HG02571 (cell line): ENCODE results near the gene RAP1GAP2.
"Not testable (repeated sequence)": the region's sequence is repeated elsewhere in the genome, so short reads cannot be mapped to it uniquely, and the experiment has no call there.

Source experiments
- ATAC-seq: cut with Tn5 transposase; IDR thresholded peaks from one replicate; pipeline ENCODE4 v1.9.1; 2021; ENCODE audit warnings: mild to moderate bottlenecking, moderate library complexity; ENCODE audit not compliant: unreplicated experiment

RAP1GAP2 gene

DNA sequence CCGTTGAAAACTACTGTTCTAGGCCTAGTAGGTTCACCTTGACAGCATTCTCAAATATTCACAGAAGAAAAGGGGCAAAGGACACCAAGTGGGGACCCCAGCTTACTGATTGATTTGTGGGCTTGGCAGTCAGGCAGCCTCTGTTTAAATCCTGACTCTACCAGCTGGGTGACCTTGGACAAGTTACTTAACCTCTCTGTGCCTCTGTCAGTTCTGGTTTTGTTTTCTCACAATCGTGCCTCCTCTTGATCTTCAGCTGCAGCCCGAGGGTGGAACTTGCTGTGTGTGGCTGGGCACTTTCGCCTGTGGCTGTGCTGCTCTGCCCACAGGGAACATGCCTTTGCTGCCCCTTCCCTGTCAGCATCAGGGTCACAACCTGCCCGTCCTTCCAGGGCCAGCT lies 17.8 kb downstream of the RAP1GAP2 start:
- no peak for ATAC-seq

DNA sequence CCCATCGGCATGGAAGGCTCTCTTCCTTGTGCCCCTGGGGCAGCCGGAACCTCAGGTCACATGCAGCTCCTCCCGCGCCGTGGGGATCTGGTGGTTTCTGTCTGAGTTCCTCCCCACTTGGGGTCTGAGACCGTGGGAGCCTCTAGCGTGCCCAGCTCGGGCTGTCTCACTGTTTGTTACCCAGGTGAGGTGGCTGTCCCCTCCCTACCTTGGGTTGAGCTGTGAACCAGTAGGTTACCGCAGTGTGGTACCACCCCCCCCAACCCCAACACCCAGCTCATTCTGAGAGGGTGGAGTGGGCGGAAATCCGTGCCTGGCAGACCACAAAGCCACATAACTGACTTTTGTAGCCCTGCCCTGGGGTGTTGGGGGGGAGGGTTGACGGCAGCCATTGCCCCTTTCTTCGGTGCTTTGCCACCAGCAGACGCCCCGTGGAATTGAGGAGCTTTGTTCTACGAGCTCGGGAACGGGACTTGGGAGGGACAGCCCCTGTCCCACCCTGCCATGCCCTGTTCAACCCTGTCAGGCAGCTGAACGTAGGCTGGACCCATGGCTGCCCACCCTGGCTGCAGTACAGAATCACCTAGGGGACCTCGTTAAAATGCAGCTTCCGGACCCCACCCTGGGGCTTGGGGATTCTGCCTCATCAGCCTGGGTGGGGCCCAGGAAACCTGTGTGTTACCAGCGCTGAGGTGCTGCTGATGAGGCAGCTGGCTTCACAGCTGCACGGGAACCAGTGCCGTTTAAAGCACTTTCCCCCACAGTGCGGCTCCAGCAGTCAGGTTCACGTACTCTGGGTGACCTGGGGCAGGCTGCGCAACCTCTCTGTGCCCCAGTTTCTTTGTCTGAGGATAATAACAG lies 18.5 kb downstream of the RAP1GAP2 start:
- no peak for ATAC-seq

DNA sequence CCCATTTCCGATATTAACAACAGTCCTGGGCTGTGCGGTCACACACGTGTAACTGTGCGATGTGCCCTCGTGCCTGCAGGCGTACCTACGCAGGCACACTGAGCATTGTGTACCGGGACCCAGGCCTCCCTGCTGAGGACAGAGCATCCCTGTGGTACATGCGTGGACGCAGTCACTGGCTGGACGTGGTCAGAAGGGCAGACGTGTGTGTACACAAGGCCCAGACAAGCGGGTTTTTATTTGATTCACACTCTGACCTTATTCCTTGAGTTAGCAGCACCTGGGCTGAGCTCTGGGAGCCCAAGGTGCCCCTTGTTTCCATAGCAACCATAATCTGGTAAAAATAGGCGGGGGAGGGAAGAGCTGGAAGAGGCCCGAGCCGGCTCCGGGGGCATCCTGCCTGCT lies 19.5 kb downstream of the RAP1GAP2 start:
- no peak for ATAC-seq

DNA sequence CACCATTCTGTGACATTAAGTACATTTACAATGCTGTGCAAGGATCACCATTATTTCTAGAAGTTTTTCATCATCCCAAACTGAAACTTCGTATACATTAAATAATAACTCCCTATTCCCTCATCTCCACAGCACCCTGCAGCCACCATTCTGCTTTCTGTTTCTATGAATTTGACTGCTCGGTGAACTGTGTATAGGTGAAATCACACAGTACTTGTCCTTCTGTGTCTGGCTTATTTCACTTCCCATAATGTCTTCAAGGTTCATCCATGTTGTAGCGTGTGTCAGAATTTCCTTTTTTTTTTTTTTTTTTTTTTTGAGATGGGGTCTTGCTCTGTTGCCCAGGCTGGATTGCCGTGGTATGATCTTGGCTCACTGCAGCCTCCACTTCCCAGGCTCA lies 20.4 kb downstream of the RAP1GAP2 start:
- ATAC-seq: no peak

DNA sequence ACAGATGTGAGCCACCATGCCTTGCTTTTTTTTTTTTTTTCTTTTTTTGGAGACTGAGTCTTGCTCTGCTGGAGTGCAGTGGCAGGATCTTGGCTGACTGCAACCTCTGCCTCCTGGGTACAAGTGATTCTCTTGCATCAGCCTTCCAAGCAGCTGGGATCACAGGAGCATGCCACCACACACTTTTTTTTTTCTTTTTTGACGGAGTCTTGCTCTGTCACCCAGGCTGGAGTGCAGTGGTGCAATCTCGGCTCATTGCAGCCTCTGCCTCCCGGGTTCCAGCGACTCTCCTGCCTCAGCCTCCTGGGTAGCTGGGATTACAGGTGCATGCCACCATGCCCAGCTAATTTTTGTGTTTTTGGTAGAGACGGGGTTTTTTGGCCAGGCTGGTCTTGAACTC lies 23.1 kb downstream of the RAP1GAP2 start:
- ATAC-seq: not testable (repeated sequence)

DNA sequence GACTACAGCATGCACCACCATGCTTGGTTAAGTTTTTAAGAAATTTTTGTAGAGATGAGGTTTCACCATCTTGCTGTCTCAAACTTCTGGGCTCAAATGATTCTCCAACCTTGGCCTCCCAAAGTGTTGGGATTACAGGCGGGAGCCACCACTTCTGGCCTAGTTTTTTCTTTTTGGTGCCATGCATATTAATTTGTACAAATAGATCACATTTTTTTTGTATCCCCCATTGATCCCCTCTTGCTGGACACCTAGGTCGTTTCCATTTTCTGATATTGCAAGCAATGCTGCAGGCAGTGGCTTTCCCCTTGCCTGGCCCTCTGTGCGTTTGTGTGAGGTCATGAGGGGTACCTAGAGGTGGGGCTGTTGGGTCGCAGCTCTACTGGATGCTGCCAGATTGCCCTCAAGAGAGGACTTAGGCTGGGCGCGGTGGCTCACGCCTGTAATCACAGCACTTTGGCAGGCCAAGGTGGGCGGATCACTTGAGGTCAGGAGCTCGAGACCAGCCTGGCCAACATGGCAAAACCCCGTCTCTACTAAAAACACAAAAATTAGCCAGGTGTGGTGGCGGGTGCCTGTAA lies 23.8 kb downstream of the RAP1GAP2 start:
- ATAC-seq: no peak

DNA sequence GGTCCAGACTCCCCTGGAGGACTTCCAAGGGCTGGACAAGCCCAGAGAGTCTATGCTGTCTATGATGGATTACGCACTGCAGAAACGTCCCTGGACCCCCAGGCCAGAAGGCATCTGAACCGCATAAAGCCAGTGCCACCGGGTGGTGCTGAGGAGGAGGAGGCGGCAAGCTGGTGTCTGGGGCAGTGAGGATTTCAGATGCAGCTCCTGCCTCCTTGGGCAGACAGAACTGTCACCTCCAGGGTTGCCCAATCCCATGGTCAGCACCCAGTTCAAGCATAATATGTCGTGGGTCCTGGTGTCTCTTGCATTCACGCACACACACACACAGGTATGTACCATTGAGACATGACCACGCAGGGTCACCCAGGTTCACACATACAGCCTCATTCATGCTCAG lies 25.6 kb downstream of the RAP1GAP2 start:
- ATAC-seq: no peak

DNA sequence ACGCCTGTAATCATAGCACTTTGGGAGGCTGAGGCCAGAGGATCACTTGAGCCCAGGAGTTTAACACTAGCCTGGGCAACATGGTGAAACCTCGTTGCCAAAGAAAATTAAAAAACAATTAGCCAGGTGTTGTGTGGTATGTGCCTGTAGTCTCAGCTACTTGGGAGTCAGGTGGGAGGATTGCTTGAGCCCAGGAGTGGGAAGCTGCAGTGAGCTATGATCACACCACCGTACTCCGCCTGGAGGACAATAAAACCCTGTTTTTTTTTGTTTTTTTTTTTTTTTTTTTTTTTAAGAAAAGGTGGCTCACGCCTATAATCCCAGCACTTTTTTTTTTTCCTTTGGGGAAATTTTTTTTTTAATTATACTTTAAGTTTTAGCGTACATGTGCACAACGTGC lies 26.1 kb downstream of the RAP1GAP2 start:
- ATAC-seq: no peak

DNA sequence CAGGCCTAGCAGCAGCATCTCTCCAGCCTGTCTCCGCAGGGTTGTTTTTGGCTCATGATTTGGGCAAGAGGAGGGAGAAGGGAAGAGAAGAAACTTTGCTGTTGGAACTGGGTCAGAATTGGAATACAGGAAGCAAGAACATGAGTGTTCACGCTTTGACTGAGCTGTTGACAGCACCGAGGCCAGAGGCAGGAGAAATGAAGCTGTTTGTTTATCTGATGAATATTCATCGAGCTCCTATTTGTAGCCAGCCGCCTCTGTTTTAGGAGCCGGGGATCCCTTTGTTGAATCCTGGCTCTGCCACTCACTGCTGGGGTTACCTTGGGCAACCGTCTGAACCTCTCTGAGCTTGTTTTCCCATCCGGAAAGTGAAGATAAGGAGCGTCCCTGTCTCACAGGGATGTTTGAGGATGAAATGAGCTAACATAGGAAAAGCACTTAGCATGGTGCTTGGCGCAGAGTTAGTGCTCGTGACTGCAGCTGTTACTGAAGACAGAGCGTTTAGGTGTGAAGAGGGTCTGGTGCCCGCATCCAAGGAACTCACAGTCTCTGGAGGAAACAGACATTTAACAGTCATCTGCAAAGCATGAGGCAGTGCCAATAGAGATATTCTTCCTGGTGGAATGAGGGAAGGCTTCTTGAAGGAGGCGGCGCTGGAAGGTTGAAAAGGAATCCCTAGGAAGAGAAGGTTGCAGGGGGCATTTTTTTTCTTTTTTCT lies 29.2 kb downstream of the RAP1GAP2 start:
- no peak for ATAC-seq

DNA sequence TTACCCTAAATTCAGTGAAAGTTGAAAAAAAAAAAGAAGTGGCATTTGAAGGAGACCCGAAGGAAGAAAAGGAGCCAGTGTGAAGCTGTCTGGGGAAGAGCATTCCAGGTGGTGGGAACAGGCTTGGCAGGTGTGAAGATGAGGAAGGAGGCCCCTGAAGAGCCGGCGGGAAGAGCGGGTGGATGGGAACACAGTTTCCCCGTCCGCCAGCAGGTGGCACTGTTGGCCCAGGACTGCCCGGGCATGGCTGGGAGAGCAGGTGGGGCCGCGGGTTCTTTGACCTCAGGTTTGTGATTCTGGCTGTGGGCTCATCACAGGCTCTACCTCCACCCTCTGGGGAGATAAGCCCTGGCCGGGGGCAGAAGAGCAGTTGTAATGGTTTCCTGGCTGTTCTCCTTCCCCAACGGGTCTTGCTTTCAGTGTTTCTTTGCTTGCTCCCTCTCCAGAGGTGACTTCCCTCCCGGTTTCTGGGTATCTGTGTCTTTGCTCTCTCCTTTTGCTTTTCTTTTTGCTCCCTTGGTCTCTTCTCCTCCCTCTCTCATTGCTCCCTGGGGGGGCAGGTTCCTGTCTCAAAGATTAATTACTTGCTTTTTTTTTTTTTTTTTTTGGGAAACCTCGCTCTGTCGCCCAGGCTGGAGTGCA lies 32.3 kb downstream of the RAP1GAP2 start:
- no peak for ATAC-seq

DNA sequence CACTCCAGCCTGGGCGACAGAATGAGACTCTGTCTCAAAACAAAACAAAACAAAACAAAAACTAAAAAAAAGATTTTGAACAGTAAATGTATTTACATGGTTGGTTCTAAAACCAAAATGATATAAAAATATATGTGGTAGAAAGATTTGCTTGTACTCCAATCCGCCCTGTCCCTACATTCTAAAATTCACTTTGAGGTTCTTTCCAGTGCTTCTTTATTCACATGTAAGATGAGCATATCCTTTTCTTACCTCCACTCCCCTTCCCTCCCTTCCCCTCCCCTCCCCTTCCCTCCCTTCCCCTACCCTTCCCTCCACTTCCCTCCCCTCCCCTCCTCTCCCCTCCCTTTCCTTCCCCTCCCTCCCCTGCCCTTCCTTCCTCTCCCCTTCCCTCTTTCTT lies 34.4 kb downstream of the RAP1GAP2 start:
- ATAC-seq: no peak

DNA sequence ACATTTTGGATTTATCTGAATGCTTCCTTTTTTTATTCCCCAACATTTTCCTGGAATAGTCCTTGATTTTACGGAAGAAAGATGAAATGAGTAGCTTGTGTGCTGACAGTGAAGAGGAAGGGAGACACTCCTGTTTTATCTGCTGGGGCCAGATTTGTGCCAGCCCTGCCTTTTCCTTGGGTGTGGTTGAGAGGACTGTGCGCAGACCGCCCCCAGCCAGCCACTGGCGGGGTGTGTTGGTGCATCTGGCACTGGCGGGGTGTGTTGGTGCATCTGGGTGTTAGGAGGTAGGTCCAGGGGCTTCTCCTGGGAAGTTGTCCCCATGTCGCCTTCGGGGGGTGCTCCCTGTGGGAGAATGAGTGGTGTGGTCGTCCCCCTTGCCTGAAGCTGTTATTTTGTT lies 39.5 kb downstream of the RAP1GAP2 start:
- no peak for ATAC-seq

DNA sequence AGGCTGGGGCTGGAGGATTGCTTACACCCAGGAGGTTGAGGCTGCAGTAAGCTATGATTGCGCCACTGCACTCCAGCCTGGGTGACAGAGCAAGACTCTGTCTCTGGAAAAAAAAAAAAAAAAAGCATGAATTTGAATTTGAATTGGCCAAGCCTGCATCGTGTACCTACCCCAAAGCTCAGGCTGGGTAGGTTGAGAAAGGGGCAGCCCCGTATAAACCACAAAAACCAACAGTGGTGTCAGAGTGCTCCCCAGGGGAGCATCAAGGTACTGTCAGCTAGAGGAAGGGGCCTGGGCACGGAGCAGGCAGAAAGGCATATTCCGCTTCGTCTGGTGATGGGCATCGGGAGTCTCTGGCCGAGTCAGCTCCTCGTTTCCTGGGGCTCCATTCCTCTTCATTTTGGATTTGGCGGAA lies 40.9 kb downstream of the RAP1GAP2 start:
- no peak for ATAC-seq

DNA sequence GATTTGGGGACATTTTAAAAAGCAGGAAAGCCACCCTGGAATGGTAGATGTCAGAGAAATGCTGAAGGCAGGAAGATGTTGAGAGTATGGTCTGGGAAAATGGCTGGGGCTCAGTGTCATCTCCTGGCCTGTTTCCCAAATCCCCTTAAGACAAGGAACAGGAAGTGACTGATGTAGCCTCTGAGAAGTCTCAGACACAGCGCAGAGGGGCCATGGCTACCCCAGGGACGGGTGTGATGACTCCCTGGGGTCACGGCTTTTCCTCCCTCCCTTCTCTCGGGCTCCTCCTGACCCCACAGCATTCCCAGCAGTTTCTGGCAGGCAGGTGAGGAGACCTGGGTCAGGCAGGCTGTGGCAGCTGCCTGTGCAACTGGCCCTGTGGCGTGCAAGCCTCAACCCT lies 45.4 kb downstream of the RAP1GAP2 start:
- no peak for ATAC-seq

DNA sequence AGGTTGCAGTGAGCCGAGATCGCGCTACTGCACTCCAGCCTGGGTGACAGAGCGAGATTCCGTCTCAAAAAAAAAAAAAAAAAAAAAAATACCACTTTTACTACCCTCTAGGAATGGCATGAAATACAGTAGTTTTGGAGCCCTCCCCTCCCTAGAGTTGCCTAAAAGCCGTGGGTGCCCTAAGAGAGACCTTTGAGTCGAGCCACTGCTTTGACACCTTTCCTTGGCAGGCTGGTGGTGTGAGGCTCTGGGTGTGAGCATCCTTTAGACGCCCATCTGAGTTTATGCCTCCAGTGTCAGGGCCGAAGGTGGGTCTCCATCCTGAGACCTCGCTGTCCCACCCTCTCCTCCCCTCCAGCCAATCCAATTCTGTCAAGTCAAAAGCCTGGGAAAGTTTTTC lies 46.2 kb downstream of the RAP1GAP2 start:
- no peak for ATAC-seq

DNA sequence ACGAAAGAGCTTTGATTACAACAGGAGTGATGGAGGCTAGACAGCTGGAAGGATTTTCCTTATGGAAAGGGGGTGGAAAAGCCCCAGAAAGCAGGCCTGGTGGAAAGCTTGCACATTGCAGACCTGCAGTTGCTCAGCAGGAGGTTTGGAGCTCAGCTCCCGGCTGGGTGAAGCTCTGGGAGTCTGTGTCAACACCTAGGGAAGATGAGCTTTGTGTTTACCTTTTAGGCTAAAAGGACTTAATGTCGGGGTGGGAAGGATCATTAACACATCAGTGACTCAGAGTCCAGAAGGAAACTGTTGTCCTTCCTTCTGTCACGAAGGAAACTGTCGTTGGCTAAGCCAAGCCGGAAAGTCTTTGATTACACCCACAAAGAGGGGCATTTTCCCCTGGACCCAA lies 48.2 kb downstream of the RAP1GAP2 start:
- ATAC-seq: no peak

DNA sequence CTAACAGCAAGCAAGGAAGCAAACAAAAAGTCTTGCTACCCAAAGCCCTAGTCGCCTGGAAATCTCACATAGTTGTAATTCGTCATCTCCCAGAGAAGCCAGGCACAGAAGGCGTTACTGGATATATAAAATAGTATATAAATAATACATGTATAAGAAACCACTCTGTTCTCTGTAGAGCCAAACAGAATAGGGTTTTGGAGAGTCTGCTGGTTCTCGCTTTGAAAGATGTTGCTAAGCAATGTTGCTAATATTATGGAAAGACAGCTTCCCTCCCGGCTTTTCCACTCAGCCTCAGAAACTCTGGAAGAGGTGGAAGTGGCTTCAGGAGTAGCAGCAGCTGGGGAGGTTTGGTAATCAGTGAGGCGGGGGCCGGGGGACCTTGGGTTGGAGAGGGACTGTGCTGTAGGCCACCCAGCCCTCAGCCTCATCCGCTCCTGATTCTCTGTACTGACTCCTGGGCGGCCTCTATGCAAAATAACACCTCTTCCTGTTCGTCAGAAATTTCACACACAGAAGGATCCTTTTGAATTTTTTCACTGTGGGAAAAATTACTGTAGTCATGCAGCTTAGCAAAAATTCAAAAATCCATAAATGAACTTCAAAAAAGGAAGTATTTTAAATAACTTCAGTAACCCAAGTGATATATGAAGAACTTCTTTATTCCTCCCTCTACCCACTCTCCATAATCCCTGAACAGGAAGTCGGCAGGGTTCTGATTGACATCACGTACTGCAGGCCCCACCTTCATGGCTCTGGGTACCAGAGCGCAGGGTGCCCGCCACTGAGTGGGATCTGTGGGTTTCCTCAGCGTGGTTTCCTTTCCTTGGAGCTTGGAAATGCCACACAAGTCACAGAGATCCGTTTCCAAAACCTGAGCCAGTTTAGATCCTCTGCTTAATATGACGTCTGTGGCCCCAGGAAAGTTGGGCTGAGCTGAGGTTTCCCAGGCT lies 51.4 kb downstream of the RAP1GAP2 start:
- no peak for ATAC-seq

DNA sequence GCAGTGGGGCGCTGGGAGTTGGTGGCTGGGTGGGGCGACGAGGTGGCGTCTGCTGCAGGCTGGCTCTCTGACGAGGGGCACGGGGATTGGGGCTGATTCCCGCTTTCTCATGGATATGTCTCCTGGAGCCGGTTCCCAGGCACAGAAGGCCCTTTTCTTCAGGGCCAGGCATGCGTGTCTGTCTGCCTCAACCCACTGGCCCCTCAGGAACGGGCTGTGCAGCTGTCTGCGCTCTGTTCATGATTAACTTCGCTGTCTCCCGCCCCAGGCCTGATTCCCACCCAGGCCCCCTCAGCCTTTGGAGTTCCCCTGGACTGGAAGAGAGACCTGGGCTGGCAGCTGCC lies 53.1 kb downstream of the RAP1GAP2 start:
- ATAC-seq: no peak

DNA sequence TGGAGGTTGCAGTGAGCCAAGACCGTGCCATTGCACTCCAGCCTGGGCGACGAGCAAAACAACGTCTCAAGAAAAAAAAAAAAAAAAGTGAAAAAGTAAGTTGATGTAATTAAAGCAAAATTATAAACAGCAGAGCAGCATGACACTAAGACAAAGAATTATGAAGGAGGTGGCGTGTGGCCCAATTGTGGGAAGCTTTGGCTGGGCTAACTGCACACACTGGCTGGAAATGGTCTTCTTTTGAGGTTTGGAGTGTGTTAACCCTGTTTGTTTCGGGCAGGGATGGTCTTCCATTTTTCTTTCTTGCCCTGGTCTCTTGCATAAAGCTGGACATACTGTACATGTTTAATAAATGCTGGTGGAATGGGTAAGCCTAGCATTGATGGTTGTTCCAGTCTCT lies 54.8 kb downstream of the RAP1GAP2 start:
- ATAC-seq: no peak

DNA sequence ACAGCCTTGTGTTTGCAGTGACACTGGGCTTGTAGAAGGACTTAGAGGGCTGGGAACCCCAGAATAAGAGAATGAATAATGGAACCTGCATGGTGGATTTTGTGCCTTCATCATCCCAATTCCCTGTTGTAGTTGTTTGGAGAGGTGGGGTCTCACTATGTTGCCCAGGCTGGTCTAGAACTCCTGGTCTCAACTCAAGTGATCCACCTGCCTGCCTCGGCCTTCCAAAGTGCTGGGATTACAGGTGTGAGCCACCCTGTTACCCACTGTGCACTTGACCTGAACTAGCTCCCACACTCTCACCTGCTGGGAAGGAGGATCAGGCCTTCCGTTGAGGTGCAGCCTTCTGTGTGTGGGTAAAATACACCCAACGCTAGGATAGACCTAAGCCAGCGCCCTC lies 55.4 kb downstream of the RAP1GAP2 start:
- ATAC-seq: no peak

DNA sequence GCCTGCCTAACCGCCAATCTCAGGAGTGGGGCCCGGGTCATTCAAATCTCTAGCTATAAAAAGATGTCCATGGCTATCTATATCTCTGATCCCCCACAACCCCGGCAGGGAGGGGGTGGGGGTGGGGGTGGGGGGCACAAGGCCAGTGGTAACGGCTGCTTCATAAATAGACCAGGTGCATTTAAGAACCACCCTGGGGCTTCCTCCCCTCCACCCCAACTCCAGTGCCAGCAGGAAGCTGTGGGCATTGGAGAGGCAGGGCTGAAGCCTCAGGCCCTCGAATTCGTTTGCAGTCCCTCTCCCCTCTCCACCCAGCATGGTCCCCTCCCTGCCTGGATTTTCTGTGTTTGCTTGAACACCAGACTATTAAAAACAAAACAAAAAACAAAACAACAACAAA lies 56.0 kb downstream of the RAP1GAP2 start:
- ATAC-seq: no peak
